ENCODE results near the gene MYO7B.
"Not testable (repeated sequence)": the region's sequence is repeated elsewhere in the genome, so short reads cannot be mapped to it uniquely, and the experiment has no call there.

The MYO7B gene

DNA sequence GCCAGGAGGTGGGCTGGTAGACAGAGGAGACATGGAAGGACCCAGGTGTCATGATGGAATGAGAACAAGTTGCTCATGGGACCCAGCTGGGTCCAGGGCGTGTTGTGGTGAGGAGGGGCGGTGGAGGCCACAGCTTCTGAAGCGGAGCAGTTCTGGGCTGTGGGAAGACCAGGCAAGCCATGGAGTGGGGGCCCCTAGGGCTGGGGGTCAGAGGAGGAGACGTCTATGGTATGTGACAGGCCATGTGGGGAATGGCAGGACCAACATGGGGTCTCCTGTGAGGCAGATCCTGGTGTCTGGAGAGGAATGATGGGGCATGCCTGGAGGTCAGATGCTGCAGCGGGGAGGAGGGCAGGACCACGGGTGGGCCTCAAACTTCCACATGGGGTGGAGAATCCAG, 16.9 kb downstream of the MYO7B start:
- DNase-seq (ENCODE audit: low spot score), result no peak

DNA sequence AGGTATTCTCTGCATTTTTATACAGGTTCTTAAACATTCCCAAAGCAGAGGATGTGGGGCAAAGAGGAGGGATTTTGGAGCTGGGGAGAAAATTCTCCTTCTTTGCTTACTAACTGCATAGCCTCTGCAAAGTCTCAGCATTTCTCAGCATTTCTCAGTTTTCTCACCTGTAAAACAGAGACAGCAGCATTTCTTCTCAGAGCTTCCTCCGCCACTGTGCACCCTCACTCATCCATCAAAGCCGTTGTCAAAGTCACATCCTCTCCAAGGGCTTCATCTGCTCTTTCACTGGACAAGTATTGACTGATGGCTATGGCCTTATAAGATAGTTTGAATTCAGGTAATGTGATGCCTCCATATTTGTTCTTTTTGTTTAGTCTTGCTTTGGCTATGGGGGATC, 17.4 kb downstream of the MYO7B start:
- no peak for DNase-seq (ENCODE audit: low spot score)

DNA sequence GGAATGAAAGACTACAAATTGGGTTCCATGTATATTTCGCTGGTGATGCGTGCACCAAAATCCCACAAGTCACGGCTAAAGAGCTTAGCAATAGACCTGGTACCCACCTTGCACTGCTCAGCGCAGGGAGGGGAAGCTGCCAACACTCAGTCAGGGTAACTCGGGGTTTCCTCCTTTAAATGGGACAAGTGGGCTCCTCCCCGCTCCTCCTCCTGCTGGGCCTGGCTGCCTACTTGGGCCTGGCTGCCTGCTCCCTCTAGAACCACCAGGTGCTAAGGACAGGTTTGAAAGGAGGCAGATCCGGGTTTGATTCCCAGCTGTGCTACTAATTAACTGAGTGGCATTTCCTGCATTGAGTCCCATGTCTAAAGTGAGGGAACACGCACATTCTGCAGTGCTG, 23.4 kb downstream of the MYO7B start:
- DNase-seq (ENCODE audit: low spot score), result no peak

DNA sequence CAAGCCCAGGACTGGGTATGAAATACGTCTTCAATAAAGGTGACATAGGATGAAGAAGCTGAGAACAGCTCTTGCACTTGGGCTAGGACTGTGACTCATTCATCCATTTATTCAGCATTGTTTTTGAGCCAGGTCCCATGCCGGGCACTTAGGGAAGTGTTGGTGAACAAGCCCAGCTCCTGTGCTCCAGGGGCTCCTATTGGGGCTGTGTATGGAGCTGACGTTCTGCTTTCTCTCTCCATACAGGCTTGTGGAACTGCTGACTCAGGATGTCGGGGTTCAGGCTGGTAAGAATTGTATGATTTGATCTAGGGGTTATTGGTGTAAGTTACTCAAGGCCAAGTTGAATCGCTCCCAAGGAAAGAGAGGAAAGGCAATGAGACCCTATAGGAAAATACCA, 24.0 kb downstream of the MYO7B start:
- DNase-seq (ENCODE audit: low spot score), result no peak

DNA sequence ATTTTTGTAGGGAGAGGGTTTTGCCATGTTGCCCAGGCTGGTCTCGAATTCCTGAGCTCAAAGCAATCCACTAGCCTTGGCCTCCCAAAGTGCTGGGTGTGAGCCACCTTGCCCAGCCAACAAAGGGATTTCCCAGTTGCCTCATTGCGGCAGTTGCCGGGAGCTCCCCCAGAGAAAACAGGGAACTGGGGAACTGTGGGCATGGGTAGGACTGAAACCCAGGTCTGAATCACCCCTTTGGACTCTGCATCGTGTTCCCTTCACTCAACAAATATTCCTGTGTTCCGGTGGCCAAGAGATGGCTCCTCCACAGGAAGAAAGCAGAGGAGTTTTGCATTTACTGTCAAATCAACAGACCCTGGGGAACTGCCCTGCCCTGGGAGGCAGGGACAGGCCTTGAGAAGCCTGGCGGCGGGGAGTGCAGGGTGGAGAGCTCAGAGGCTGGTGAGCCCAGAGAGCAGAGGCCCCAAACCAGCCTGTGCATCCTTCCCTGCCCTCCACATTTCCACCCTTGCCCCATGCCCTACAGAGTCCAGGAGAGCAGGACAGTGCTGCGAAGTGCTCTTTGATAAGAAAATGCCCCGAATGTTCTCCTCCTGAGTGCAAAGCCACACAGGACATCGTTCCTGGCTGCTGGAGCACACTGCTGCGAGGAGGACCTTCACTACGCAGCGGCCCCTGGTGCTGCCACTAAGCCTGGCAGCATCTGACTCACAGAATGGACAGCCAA, 24.9 kb downstream of the MYO7B start:
- DNase-seq (ENCODE audit: low spot score), result no peak

DNA sequence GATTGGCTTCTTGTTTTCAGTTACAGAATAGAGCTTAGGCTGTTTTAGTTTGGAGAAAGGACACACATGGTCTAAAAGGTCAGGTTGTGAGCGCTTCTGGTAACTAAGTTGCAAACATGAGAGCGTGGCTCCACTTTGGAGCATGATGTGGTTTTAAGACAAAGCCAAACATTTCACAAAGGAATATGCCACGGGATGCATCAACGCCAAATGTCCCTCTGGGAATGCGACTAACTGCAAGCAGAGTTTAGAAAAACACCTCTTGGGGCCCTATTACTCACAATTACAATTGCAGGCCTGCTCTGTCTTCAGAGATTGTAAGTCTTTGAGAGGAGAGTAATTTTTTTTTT, 25.4 kb downstream of the MYO7B start:
- no peak for DNase-seq (ENCODE audit: low spot score)

DNA sequence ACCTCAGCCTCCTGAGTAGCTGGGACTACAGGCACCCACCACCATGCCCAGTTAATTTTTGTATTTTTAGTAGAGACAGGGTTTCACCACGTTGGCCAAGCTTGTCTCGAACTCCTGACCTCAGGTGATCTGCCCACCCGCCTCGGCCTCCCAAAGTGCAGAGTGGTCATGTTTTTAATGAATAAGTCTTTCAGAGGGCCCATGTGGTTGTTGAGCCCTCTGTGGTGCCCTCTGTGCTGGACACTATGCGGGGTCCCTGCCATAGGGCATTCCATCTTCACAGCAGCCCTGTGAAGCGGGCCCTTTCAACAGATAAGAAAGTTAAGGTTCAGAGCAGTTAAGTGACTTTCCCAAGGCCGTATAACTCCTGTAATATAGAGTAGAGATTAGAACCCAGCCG, 25.9 kb downstream of the MYO7B start:
- DNase-seq (ENCODE audit: low spot score), result no peak

DNA sequence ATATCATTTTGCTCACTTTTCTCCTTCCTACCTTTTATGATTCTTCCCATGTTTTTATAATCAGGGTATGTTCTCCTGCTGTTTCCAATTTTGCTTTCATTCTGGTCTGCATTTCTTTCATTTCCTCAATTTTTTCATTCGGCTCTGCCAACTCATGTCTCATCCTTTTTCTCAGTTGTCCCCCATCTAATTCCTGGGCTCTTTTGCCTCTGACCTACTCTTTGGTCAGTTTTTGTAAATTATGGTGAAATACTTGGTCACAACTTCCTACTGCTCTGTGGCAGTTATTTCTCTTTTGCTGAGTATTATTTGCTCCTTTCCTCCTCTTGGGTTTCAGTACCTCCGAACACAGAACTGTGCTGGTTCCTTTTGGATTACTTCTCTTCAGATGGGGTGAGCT, 27.5 kb downstream of the MYO7B start:
- DNase-seq (ENCODE audit: low spot score), result no peak

DNA sequence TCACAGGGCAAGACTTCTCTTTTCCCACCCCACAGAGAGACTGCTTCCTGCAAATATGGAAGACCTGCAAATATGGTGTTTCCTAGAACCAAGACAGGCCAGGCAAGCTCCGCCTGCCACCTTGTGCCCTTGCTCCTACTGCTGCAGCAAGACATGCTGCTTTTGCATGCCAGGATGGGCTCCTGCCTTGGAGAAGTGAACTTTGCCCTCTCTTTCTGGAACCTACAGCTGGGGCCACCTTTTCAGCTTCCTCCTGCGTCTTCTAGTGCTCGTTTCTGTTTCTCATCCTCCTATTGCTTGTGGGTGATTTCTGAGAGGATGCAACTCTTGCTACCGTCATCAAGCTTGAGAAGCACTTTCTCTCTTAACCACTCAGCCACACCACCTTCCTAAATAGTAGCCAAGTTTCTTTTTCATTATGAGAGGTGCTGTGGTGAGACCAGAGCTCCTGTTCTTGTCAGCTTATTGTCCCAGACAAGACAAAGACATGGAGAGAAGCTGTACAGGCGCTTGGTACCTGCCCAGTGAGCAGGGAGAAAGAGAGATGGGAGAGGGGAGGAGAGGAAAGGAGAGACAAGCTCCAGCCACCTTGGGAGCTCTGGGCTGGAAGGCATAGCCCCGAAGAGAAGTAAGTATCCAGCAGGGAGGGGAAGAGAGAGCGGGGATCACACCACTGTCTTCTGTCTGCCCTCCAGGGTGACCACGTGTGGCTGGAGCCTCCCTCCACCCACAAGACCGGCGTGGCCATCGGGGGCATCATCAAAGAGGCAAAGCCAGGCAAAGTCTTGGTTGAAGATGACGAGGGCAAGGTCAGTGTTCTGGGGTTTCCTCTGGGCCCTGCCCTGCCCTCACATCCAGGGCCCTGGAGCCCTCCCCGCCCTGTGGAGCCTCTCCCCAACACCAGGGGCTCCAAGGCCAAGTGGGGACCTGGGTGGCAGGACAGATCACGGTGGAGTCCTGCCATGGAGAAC, 28.3 kb downstream of the MYO7B start:
- no peak for DNase-seq (ENCODE audit: low spot score)

DNA sequence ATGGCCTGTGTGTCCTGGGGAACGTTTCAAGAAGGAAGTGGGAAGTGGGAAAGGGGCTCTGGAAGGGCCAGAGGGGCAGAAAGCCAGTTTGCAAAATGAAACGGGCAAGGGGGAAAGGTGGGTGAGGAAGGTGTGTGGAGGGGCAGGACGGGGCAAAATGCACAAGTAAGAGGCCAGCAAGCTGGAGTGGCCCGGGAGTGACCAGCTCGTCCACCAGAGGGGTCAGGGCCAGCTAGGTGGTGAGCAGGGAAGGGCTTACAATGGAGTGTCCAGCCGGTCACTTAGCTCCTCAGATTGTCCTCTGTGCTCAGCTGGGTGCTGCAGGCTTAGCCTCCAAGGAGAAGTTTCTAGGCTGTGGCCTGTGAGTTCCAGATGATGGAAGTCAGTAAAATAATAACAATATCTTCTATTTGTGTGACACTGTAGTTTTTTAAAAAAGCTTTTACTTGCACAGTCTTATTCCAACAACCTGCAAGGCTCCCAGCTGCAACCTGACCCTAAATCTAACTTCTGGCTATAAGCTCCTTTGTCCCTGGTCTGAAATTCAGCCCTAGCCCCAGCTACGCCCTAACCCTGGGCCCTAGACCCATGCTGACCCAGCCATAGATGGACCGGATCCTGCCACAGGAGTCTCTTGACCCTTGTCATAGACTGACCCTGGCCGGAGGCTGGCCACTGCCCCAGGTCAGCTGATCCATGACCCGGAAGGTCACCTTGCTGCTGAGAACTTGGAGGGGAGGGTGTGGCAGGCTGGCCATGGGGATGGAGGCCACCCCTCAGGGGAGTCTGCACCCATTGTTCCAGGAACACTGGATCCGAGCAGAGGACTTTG, 29.2 kb downstream of the MYO7B start:
- DNase-seq (ENCODE audit: low spot score), result no peak

DNA sequence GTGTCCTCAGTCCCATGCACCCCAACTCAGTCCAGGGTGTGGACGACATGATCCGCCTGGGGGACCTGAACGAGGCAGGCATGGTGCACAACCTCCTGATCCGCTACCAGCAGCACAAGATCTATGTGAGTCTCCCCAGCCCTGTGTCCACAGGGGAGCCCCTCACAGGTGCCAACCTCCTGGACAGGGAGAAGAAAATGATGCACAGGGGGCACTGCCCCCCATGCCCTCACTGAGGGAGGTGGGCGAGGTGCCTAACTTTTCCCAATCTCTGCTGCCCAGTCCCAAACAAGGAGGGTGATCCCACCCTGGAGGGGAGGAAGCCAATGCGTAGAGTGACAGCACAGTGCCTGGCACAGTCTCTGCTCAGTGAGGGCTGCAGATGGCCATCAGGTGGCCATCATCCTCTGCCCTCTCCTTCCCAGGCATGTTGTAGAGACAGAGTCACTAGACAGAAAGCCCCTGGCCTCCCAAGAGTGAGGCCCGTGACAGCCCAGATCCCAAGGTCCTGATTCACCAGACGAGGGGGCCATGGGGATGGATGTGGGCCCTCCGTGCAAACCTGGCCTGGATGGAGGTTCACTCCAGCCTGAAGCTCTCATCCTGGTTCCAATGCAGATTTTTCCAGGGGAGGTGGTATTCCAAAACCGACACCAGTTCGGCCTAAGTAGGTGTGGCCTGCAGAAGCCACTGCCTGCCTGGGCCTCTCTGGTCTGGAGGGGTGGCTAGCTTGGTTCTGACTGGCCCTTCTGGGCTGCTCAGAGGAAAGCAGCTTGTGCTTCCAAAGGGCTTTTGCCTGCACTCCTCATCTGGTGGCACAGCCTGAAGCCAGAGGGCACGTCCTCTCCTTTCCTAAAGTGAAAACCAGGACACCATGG, 30.0 kb downstream of the MYO7B start:
- no peak for DNase-seq (ENCODE audit: low spot score)

DNA sequence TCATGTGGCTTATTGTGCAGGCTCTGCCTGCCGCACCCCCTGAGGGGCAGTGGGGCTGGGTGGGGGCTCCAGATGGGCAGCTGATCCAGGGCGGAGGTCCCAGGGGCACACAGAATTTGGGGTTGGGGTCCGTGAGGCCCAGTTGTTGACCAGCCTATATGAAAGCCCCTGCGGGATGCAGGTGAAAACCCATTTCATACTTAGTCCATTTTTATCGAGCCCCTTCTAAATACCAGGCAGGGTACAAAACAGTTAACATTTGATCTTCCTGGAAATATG, 30.6 kb downstream of the MYO7B start:
- no peak for DNase-seq (ENCODE audit: low spot score)

DNA sequence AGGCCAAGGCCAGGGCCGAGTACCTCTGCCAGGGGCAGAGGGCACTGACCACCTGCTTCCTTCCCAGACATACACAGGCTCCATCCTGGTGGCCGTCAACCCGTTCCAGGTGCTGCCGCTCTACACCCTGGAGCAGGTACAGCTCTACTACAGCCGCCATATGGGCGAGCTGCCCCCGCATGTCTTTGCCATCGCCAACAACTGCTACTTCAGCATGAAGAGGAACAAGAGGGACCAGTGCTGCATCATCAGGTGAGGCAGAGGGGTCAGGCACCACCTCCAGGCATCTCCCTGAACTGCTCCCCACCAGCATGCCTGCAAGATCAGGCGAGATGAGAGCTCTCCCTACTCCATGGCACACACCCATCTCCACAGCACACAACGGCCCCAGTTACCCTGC, 31.1 kb downstream of the MYO7B start:
- no peak for DNase-seq (ENCODE audit: low spot score)

DNA sequence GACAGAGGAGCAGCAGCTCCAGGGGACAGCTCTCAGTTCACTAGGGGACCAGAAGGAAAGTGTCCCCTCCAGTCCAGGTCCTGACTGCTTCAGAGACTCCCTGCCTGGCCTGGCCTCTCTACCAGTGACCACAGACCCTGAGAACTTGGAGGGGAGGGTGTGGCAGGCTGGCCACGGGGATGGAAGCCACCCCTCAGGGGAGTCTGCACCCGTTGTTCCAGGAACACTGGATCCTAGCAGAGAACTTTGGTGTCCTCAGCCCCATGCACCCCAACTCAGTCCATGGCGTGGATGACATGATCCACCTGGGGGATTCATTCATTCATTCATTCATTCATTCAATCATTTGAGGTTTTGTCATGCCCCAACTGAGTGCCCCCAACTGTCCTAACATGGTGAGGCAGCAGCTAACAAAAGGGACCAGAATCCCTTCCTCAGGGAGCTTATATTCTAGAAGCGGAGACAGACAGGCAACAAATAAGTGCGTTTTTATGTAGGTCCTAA, 31.9 kb downstream of the MYO7B start:
- no peak for DNase-seq (ENCODE audit: low spot score)

DNA sequence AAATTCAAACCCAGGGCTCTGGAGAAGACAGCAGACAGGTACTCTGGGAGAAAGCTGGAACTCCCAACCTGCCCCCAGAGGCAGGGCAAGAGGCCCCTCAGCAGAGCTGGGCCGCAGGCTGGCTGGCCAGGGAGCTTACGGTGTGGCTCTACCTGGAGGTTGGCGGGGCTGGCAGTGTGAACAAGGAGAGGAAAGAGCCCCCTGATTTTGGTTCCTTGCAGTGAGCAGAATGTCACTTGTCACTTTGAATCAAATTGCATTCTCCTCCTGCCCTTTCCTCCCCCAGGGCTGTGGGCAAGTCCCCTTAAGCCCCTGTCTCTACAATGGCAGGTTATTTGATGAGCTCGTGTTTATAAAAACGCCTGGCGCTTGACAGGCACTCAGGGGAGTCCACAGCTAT, 32.6 kb downstream of the MYO7B start:
- DNase-seq (ENCODE audit: low spot score), result no peak

DNA sequence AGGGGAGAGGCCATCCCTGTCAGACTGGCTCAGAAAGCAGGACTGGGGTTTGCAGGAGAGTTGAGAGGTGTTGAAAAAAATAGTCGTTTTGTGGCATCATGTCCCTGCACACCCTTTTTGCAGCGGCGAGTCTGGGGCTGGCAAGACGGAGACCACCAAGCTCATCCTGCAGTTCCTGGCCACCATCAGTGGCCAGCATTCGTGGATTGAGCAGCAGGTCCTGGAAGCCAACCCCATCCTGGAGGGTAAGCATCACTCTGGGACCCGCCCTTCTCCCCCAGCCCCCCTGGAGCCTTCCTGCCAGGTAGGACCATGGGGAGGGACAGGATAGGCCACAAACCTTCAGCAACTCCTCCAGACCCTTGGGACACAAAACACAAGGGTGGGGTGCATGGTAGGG, 34.2 kb downstream of the MYO7B start:
- no peak for DNase-seq (ENCODE audit: low spot score)

DNA sequence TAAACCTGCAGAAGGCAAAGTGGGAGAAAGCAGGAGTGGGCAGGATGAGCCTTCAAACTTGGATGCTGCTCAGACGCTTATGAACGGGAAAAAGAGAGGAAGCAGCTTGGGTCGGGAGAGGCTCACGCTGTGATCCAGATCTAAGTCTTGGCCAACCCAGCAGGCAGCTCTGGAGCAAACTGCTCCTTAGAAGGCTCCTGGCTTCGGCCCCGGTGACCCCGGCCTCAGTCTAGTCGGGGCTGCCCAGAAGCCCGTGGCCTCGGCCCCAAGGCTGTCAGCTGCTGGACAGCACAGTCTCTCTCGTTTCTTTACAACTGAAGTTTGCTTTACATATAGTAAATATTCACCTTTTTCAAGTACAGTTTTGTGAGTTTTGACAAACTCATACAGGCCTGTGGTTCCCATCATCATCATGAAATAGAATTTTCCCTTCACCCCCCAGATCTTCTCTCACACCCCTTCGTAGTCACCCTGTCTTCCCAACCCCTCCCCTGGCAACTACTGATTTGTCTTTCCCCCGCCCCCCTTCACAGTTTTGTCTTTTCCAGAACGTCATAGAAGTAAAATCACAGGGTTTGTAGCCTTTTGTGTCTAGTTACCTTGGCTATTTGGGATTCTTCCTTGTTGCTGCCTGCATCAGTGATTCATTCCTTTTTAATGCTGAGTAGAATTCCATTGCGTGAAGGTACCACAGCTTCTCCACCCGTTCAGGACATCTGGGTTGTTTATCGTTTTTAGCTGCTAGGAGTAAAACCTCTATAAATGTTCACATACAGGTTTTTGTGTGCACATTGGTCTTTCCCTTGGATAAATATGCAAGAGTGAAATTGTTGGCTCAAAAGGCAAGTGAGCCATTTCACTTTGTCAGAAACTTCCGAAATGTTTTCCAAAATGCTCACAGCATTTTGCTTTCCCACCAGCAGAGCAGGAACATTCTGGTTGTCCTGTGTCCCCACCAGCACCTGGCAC, 35.1 kb downstream of the MYO7B start:
- peak; percentile 28 for DNase-seq (ENCODE audit: low spot score)

DNA sequence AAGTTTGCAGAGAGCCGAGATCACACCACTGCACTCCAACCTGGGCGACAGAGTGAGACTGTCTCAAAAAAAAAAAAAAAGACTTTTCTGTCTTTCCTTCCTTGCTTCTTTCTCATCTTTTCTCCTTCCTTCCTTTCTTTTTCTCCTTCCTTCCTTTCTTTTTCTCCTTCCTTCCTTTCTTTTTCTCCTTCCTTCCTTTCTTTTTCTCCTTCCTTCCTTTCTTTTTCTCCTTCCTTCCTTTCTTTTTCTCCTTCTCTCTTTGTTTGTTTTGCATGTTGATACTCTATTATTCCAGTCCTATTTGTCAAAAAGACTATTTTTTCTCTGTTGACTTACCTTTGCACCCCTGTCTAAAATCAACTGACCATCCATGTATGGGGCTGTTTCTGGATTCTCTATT, 36.9 kb downstream of the MYO7B start:
- not testable (repeated sequence) for DNase-seq (ENCODE audit: low spot score)

DNA sequence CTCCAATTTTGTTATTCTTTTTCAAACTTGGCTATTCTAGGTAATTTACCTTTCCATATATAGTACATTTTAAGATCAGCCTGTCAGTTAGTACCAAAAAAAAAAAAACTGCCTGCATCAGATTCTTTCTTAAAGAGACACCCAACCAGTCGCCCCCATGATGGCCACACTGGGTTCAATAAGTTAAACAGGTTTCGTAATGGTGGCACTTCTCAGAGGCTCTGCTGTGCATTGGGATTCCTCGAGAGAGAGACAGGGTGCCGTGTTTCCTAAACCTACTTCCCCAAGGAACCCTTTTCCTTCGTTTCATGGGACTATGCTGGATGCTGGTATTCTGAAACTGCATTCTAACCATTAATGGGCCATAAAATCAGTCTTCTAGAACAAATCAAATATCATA, 37.4 kb downstream of the MYO7B start:
- DNase-seq (ENCODE audit: low spot score), result no peak

DNA sequence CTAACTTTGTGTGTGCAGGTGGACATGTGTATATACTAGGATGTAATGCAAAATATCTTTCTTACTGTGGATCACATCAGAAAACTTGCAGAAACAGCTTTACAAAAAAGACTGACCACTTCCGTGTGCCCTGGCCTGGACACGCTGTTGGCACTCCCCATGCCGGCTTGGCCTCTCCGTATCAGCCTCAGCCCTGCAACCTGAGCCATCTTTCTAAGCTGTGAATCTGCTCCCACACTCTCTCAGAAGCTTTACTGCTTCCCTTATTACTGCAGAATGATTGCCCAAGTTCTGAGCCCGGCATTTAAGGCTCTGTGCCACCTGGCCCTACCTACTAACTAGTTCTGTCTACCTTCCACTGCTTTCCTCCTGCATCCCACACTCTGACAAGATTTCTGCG, 37.8 kb downstream of the MYO7B start:
- DNase-seq (ENCODE audit: low spot score), result no peak

DNA sequence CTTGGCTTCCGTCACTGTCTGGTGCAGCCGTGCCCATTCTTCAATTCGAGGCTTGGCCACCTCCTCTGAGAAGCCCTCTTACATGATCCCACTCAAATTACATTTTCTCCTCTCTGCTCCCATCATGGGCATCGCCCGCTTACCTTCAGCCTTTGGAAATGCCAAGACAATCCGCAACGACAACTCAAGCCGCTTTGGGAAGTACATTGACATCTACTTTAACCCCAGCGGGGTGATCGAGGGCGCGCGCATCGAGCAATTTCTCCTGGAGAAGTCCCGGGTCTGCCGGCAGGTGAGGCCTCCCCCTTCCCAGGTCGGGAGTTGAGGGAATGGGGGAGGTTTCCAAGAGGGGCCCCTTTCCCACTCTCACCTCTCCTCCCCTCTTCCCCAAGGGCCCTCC, 38.3 kb downstream of the MYO7B start:
- DNase-seq (ENCODE audit: low spot score), result no peak
